ENCODE data around the gene IDH3B.
"Not testable (repeated sequence)": the region's sequence is repeated elsewhere in the genome, so short reads cannot be mapped to it uniquely, and the experiment has no call there.

The IDH3B gene

GRCh38 chr20:2663887-2664719 is at the start of gene IDH3B:
Gene IDH3B, minus strand, starts transcription at chr20:2664216. Its CDS starts 28 bp downstream, at chr20:2664188.
- peak; percentile 91 to 99 (median 96) for DNase-seq
- intact Hi-C loops (cut with DNase I) = loop anchor here (10.0 kb wide), 1 partner anchor 171 kb away; no protein-coding TSS in a partner anchor

GRCh38 chr20:2713285-2713684 is 49.3 kb upstream of the IDH3B start:
- no peak for DNase-seq
- intact Hi-C loops (cut with DNase I) = no loop called here

DNA sequence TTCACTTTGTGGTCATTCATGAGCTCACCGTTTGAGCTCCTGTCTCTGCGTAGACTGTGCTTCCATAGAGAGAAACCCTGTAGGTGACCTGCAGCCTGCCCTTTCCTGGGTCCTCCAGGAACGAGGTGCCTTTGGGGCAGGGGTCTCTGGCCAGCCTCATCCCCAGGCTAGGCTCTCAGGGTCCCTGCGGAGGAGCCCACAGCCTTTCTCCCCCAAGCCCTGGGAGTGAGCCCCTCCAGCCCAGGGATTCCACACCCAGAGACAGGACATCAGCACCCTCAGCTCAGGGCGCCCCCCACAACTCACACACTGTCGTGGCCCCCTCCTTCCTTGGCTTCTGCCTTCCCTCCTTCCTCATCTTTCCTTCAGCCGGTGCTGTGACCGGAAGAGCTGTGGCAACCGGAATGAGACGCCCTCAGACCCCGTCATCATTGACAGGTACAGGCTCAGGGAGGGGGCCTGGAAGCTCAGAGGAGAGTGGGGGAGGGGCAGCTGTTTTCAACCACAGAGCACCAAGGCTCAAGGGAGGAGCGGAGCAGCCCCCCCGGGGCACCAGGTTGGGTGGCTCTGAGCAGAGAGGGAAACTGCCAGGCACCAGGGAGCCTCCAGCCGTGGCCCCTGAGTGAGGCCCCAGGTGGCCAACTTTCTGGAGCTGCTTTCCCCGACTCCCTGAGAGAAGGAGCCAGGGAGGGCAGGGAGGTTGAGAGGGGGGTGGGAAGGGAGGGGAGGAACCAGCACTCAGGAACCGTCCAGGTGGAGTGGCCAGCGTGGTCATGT is 45.4 kb upstream of the IDH3B start:
- intact Hi-C loops (cut with DNase I) = no loop called here

GRCh38 chr20:2708665-2709064 is 44.6 kb upstream of the IDH3B start:
- peak in 1 of 10 donors; percentile 55 for DNase-seq
- intact Hi-C loops (cut with DNase I) = no loop called here

More for the DNA sequence above, 45.4 kb upstream of the IDH3B start:
- DNase-seq = peak in 1 of 10 donors; percentile 56

GRCh38 chr20:2708073-2708415 is 44.0 kb upstream of the IDH3B start:
- intact Hi-C loops (cut with DNase I) = no loop called here

DNA sequence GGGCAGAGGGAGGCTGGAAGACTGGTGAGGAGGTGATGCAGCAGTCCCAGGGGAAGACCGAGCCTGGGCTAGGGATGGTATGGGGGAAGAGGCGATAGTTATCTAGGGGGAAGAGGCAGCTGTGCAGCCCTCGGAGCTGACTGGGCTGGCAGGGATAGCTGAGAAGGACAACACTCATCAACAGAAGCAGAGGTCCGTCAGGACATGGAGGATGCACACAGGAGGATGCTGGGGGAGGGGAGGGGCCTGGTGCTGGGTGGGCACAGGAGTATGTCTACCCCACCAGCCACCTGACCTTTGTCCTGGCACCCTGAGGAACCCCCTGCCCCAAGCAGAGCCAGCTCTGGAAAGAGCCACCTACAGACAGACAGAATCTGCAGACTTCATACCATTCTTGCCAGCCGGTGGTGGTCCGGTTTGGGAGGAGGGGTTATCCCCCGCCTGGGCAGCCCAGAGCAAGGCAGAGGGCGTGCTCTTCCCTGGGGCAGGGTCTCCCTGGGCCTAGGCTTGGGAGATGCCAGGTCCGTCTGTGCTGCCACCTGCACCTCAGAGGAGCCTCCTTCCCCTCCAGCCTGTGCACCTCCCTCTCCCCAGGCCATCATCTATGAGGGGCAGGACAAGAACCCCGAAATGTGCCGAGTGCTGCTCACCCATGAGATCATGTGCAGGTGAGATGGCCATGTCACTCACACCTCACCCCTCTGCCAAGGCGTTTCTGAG is 43.5 kb upstream of the IDH3B start:
- intact Hi-C loops (cut with DNase I) = no loop called here
- DNase-seq = peak in 1 of 10 donors; percentile 60

More at GRCh38 chr20:2708073-2708415, 44.0 kb upstream of the IDH3B start:
- DNase-seq = peak in 1 of 10 donors; percentile 55

DNA sequence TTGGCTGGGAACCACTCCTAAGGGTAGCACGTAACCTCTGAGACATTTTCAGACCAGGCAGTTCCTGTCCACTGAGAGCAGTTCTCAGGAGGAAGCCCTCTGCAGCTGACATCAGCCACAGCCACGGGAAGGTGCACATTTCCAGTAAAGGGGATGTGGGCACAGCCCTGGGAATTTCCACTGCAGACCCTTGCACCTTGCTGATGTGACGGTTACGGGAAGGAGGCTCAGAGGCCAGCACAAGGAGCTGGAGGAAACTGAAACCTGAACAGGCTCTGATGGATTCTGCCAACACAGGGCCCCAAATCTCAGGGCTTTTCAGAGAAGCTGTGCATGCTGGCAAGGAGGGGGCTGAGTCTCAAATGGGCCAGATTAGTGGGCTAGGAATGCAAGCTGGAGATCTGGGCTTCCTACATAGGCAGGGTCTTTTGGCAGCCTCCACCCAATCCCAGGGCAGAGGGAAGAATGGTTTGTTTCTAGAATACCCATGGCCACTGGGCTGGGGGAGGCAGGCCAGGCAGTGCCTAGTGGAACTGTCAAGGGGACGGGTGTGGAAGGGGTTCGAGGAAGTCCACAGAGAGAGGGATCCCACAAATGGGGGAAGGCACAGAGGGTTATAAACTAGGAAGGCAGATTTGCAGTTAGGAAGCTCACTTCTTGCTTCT is 42.8 kb upstream of the IDH3B start:
- peak in 1 of 10 donors; percentile 71 for DNase-seq
- intact Hi-C loops (cut with DNase I) = no loop called here

DNA sequence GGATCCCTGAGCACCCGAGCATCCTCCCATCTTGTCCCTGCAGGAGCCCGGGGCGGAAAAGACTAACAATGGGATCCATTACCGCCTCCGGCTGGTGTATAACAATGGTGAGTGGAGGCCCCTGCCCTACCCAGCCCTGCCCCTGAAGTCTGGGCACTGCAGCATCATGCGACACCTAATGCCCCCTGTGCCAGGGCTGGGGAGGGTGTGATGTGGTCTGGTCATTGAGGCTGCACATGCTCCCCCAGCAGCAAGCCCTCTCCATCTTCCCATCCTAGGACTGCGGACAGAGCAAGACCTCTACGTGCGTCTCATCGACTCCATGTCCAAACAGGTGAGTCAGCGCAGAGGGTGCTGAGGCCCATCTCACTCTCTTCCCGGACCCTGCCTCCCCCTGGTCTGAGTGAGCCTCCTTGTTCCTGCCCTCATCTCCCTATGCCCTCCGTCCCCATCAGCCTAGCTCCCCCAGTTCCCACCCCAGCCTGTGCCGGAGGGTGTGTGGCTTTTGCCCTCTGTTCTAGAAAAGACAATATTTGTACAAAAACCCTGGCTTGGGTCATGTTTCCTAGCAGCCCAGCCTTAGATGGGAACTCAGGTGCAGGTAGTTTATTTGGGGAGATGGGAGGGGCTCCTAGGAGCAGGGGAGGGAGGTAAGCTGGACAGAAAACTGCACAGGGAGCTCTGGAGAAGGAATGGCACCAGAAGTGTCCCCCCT is 42.1 kb upstream of the IDH3B start:
- intact Hi-C loops (cut with DNase I) = no loop called here
- DNase-seq = peak in 1 of 10 donors; percentile 38

- peak in 1 of 10 donors; percentile 67 for DNase-seq
- intact Hi-C loops (cut with DNase I) = no loop called here
These were observed 39.9 kb upstream of the IDH3B start for GRCh38 chr20:2703716-2704475.

- DNase-seq = no peak
- intact Hi-C loops (cut with DNase I) = no loop called here
These were observed 37.7 kb upstream of the IDH3B start for GRCh38 chr20:2701671-2702081.

- peak in 7 of 10 donors; percentile 26 to 94 (median 52) for DNase-seq
- intact Hi-C loops (cut with DNase I) = no loop called here
These were observed 37.1 kb upstream of the IDH3B start for GRCh38 chr20:2700913-2701620.

DNA sequence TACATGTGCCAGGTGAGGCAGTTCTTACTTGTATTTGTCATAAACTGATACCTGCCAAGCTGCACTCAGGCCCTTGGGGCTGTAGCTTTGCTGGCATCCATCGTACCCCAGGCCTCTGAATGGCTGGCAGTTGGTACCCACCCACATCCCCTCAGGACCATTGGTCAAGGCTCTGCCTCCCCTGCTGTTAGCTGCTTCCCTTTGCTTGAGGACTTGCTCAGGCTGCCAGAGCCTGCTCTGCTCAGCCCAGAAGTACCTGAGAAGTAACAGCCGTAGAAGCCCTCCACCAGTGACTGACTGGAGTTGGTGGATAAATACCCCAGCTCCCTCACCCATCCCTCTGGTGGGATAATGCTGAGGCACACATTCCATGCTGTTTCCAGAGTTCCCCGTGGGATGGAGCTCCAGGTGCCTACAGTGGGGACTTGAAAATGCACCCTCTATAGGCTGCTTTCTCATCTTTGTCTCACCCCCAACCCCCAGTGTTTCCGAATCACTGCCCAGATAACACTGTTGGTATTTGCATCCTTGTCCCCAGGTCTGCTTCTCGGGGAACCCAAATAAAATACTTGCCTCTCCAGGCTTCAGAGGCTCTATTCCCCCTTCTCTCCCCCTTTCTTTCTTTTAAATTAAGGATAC is 35.9 kb upstream of the IDH3B start:
- intact Hi-C loops (cut with DNase I) = no loop called here
- peak in 1 of 10 donors; percentile 55 for DNase-seq

DNA sequence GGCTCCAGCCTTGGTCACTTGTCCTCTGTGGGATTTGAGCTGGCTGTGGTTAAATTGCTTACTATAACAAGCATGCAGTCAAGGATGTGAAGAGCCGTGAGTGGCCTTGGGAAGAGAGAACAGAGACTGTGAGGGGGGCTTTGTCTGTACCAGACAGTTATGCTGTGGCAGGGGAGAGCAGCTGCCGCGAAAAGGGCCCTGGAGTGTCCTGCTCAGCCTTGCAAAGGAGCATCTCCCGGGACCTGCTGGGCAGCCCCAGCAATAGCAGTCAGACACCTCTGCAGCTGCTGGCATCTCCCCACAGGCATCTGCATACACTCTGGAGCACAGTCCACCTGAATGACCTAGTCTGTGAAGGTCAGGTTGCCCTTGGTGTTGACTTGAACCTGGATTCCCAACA is 34.9 kb upstream of the IDH3B start:
- intact Hi-C loops (cut with DNase I) = no loop called here
- peak in 1 of 10 donors; percentile 41 for DNase-seq

DNA sequence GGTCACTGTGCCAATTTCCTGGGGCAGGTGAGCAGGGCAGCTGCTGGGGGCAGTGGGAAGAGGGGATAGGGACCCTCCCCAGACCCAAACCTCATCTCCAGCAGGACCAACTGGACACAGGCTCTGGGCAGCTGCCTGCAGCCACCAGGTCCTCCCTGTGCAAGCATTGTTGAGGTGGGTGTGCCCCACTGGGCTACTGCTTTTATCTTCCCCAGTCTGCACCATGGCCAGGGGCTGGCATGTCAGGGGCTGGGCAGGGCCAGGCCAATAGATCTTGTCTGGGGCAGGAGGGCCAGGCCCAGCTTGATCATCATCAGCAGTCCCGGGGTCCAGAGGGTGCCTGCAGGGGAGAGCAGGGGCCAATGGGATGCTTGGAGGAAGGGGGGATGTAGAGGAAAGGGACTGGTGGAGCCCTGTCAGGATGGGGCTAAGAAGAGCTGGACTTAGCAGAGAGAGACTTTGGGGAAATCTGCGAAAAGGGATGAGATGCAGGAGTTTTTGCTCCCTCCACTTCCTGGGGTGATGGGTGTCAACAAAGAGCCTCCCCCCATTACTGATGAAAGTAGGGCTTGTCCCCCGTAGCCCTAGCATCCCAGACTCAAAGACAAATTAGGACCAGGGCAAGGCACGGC is 34.3 kb upstream of the IDH3B start:
- intact Hi-C loops (cut with DNase I) = no loop called here
- DNase-seq = peak in 2 of 10 donors; percentile 44 to 61

DNA sequence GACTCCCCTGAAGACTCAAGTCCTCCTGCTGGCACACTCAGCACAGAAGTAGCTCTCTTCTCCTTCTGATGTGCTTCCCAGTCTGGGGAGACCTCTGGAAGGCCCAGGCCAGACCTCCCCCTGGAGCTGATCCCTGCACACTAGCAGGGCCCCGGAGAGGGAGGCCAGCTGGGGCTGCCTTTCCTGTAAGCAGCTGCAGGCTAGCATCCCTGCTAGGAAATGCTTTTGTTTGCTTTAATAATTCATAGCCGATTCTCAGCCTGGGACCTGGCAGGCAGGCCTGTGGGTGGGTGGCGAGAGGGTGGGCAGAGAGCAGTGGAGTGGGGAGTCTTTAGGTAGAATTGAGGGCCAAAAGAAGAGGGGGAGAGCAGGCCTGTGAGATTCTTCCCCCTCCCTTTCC is 33.8 kb upstream of the IDH3B start:
- peak in 2 of 10 donors; percentile 24 to 29 for DNase-seq
- intact Hi-C loops (cut with DNase I) = no loop called here

DNA sequence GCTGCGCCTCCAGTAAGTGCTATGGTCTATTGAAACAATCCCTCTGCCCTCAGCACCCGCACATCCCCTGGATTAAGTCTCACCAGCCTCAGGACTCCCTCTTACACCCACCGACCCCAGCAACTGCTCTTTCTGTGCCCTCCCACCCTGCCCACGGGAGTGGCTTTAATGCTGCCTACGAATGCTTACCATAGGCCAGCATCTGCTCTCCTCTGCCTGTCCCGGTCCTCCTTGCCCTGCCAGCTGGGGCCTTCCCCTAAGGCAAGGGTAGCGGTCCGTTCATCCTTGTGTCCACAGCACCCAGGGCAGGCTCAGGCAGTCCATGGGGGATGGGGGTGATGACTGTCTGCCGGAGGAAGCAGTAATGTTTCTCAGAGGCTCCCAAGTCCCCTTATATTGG is 32.6 kb upstream of the IDH3B start:
- intact Hi-C loops (cut with DNase I) = no loop called here
- DNase-seq = peak in 2 of 10 donors; percentile 22 to 50

- peak in 2 of 10 donors; percentile 48 to 67 for DNase-seq
- intact Hi-C loops (cut with DNase I) = not testable (repeated sequence)
These were observed 32.0 kb upstream of the IDH3B start for GRCh38 chr20:2695984-2696525.

Measured in posterior cingulate gyrus (tissue), 11 donors.